Measurements from ENCODE around the gene GCN1.

Gene GCN1

DNA sequence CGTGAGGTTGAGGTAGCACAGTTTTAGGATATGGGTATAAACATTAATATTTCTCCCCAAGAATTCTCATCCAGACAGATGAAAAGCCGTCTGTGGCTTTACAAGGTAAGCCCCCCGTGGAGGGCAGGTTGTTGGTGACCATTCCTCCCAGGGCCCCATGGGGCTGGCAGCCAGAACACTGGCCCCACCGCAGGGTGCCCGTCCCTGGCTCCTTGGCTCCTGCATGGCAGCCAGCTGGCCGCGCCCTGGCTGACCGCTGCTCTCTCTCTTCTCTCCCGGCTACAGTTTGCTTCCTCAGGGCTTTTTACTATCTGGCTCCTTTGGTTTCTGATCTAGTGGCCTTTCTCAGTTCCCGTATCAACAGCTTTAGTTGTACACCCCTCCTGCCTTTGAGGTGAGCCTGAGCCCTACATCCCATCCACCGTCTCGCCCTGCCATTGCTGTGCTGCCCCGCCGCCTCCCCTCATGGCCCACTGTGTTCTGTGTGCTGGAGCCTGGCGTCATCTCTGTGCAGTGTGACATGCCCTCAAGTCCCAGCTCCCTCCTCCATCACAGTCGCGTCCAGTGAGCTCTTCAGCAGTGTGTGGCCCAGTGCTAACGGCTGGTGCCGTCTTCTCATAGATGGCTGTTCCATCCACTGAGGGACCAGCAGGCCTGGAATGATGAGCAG is 103.8 kb downstream of the GCN1 start:
- no peak overlapping the region for H2AFZ ChIP-seq (ENCODE audit: low read depth, low read length)
- DNase-seq, result no peak
- H3K79me1 ChIP-seq (replicated peaks; ENCODE audit: low read length, poor library complexity, severe bottlenecking), result peaks cover 11% of the 10 kb centered on the region
- H2BK12ac ChIP-seq (ENCODE audit: low read length in 2 of 2), result no peak overlapping the region
- no peaks in the 10 kb centered on the region for H3K9me3 ChIP-seq (ENCODE audit: control insufficient read depth, low read length)
- H3K27me3 ChIP-seq (ENCODE audit: control insufficient read depth in 1 of 2, insufficient read depth in 1 of 2, low read length in 2 of 2), result no peaks in the 10 kb centered on the region
- no peak overlapping the region for H3K4ac ChIP-seq (ENCODE audit: low read depth in 1 of 2, low read length in 2 of 2)
- no peak overlapping the region for H2BK5ac ChIP-seq (ENCODE audit: low read depth, low read length, poor library complexity, severe bottlenecking)
- H3K18ac ChIP-seq (ENCODE audit: low read depth in 1 of 2, low read length in 2 of 2), result no peak overlapping the region
- H3K36me3 ChIP-seq (ENCODE audit: control insufficient read depth in 1 of 2, insufficient read depth in 2 of 2, low read depth in 1 of 2, low read length in 2 of 2), result peaks cover 44 to 56% of the 10 kb centered on the region in 2 experiments
- no peak overlapping the region for H3K14ac ChIP-seq (ENCODE audit: low read length in 2 of 2)
- H3K27ac ChIP-seq (ENCODE audit: low read length, poor library complexity, severe bottlenecking), result no peak overlapping the region
- no peak overlapping the region for H3K23ac ChIP-seq (ENCODE audit: low read length in 2 of 2)
- H2BK15ac ChIP-seq (ENCODE audit: low read depth, poor library complexity, severe bottlenecking), result no peak overlapping the region
- H4K8ac ChIP-seq (ENCODE audit: low read length), result no peak overlapping the region
- H3K4me2 ChIP-seq (ENCODE audit: low read length, poor library complexity, severe bottlenecking), result no peak overlapping the region
- H3K9ac ChIP-seq (ENCODE audit: low read length), result no peak overlapping the region
- 93% methylated on average over 18 of the region's 19 CpGs for WGBS
- no peak overlapping the region for H3K4me3 ChIP-seq (ENCODE audit: insufficient read depth in 1 of 2, low read depth in 1 of 2, low read length in 2 of 2)
- peaks cover 27% of the 10 kb centered on the region for H3K4me1 ChIP-seq (ENCODE audit: control insufficient read depth, insufficient read depth, low read depth, low read length)
- no peak overlapping the region for H2AK5ac ChIP-seq (ENCODE audit: low read length, severe bottlenecking)
- H4K91ac ChIP-seq (ENCODE audit: low read length), result no peak overlapping the region
- no peak overlapping the region for H2BK120ac ChIP-seq (ENCODE audit: low read depth, low read length)

DNA sequence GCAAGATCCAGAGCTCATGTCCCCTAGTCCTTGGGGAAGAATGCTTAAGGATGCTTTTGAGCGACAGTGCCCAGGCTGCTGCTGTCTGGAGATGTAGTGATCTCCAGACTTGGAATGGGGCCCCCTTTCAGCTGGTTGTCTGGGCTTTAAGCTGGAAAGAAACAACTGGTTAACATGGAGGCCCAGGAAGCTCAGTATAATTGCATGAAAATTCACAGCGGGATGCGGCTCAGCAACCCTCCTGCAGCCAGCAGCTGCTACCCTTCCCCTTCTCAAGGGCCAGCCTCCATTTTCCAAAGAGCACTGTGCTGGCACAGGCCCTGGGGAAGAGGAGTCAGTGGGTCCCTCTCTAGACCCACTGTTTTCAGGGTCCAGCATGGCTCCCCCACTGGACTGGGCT is 104.3 kb downstream of the GCN1 start:
- Histone ChIP-seq H3K27ac (ENCODE audit: low read length, poor library complexity, severe bottlenecking) (no peak overlapping the region), H2BK12ac (ENCODE audit: low read length in 2 of 2) (no peak overlapping the region), H3K23ac (ENCODE audit: low read length in 2 of 2) (no peak overlapping the region), H2AFZ (ENCODE audit: low read depth, low read length) (no peak overlapping the region), H3K27me3 (ENCODE audit: control insufficient read depth in 1 of 2, insufficient read depth in 1 of 2, low read length in 2 of 2) (no peaks in the 10 kb centered on the region), H3K18ac (ENCODE audit: low read depth in 1 of 2, low read length in 2 of 2) (no peak overlapping the region), H3K4me2 (ENCODE audit: low read length, poor library complexity, severe bottlenecking) (no peak overlapping the region), H2BK120ac (ENCODE audit: low read depth, low read length) (no peak overlapping the region), H2BK5ac (ENCODE audit: low read depth, low read length, poor library complexity, severe bottlenecking) (no peak overlapping the region), H3K36me3 (ENCODE audit: control insufficient read depth in 1 of 2, insufficient read depth in 2 of 2, low read depth in 1 of 2, low read length in 2 of 2) (peaks cover 41 to 51% of the 10 kb centered on the region in 2 experiments), H3K14ac (ENCODE audit: low read length in 2 of 2) (no peak overlapping the region), H4K91ac (ENCODE audit: low read length) (no peak overlapping the region), H2BK15ac (ENCODE audit: low read depth, poor library complexity, severe bottlenecking) (no peak overlapping the region), H3K4ac (ENCODE audit: low read depth in 1 of 2, low read length in 2 of 2) (no peak overlapping the region), H4K8ac (ENCODE audit: low read length) (no peak overlapping the region), H3K9me3 (ENCODE audit: control insufficient read depth, low read length) (no peaks in the 10 kb centered on the region), H3K4me1 (ENCODE audit: control insufficient read depth, insufficient read depth, low read depth, low read length) (peaks cover 26% of the 10 kb centered on the region), H3K4me3 (ENCODE audit: insufficient read depth in 1 of 2, low read depth in 1 of 2, low read length in 2 of 2) (no peak overlapping the region), H3K9ac (ENCODE audit: low read length) (no peak overlapping the region), H2AK5ac (ENCODE audit: low read length, severe bottlenecking) (no peak overlapping the region), H3K79me1 (replicated peaks; ENCODE audit: low read length, poor library complexity, severe bottlenecking) (peaks cover 6% of the 10 kb centered on the region)
- 96% methylated on average over 3 of the region's 3 CpGs for WGBS
- no peak for DNase-seq

DNA sequence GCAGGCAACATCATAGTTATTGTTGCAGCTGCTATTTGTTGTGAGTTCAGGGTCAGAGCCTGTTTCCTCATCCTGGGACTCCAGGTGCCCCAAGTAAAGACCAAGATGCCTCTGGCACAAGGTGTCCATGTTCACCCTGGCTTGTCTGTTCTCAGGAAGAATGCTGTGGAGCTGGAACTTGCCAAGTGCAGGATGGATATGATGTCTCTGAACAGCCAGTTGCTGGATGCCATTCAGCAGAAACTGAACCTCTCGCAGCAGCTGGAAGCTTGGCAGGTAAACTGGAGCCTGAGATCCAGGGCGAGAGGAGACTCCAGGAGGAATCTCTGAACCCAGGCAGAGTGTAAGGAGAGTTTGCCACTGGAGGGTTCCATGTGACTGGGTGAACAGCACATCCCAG is 104.7 kb downstream of the GCN1 start:
- Histone ChIP-seq H3K23ac (ENCODE audit: low read length in 2 of 2) (no peak overlapping the region), H3K4me1 (ENCODE audit: control insufficient read depth, insufficient read depth, low read depth, low read length) (peaks cover 26% of the 10 kb centered on the region), H3K9me3 (ENCODE audit: control insufficient read depth, low read length) (no peaks in the 10 kb centered on the region), H3K27ac (ENCODE audit: low read length, poor library complexity, severe bottlenecking) (no peak overlapping the region), H2BK120ac (ENCODE audit: low read depth, low read length) (no peak overlapping the region), H3K27me3 (ENCODE audit: control insufficient read depth in 1 of 2, insufficient read depth in 1 of 2, low read length in 2 of 2) (no peaks in the 10 kb centered on the region), H4K91ac (ENCODE audit: low read length) (no peak overlapping the region), H4K8ac (ENCODE audit: low read length) (no peak overlapping the region), H3K9ac (ENCODE audit: low read length) (no peak overlapping the region), H3K14ac (ENCODE audit: low read length in 2 of 2) (no peak overlapping the region), H3K18ac (ENCODE audit: low read depth in 1 of 2, low read length in 2 of 2) (no peak overlapping the region), H3K4me2 (ENCODE audit: low read length, poor library complexity, severe bottlenecking) (no peak overlapping the region), H3K4me3 (ENCODE audit: insufficient read depth in 1 of 2, low read depth in 1 of 2, low read length in 2 of 2) (no peak overlapping the region), H2BK12ac (ENCODE audit: low read length in 2 of 2) (no peak overlapping the region), H2BK5ac (ENCODE audit: low read depth, low read length, poor library complexity, severe bottlenecking) (no peak overlapping the region), H3K79me1 (replicated peaks; ENCODE audit: low read length, poor library complexity, severe bottlenecking) (peaks cover 5% of the 10 kb centered on the region), H2AFZ (ENCODE audit: low read depth, low read length) (no peak overlapping the region), H3K36me3 (ENCODE audit: control insufficient read depth in 1 of 2, insufficient read depth in 2 of 2, low read depth in 1 of 2, low read length in 2 of 2) (peaks cover 40 to 47% of the 10 kb centered on the region in 2 experiments), H2AK5ac (ENCODE audit: low read length, severe bottlenecking) (no peak overlapping the region), H3K4ac (ENCODE audit: low read depth in 1 of 2, low read length in 2 of 2) (no peak overlapping the region), H2BK15ac (ENCODE audit: low read depth, poor library complexity, severe bottlenecking) (no peak overlapping the region)
- DNase-seq, result no peak
- 95% methylated on average over 2 of the region's 2 CpGs for whole genome bisulfite sequencing

DNA sequence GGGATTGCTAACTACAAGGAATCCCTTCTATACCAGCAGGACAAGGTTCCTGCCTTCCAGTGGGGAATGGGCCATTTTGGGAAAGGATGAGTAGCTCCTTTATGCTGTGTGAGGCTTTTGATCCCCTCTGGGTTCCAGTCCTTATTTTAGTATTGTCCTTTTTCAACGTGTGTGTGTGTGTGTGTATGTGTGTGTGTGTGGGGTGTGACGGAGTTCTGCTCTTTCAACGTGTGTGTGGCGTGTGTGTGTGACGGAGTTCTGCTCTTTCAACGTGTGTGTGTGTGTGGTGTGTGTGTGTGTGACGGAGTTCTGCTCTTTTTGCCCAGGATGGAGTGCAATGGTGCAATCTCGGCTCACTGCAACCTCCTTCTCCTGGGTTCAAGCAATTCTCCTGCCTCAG is 105.4 kb downstream of the GCN1 start:
- no peak overlapping the region for H2BK12ac ChIP-seq (ENCODE audit: low read length in 2 of 2)
- no peak overlapping the region for H4K8ac ChIP-seq (ENCODE audit: low read length)
- H3K18ac ChIP-seq (ENCODE audit: low read depth in 1 of 2, low read length in 2 of 2), result no peak overlapping the region
- H2AK5ac ChIP-seq (ENCODE audit: low read length, severe bottlenecking), result no peak overlapping the region
- H4K91ac ChIP-seq (ENCODE audit: low read length), result no peak overlapping the region
- WGBS, result 71% methylated on average over 6 of the region's 8 CpGs
- H3K23ac ChIP-seq (ENCODE audit: low read length in 2 of 2), result no peak overlapping the region
- H3K4ac ChIP-seq (ENCODE audit: low read depth in 1 of 2, low read length in 2 of 2), result no peak overlapping the region
- no peak overlapping the region for H3K9ac ChIP-seq (ENCODE audit: low read length)
- no peak overlapping the region for H2BK5ac ChIP-seq (ENCODE audit: low read depth, low read length, poor library complexity, severe bottlenecking)
- no peaks in the 10 kb centered on the region for H3K9me3 ChIP-seq (ENCODE audit: control insufficient read depth, low read length)
- H3K79me1 ChIP-seq (replicated peaks; ENCODE audit: low read length, poor library complexity, severe bottlenecking), result peaks cover 5% of the 10 kb centered on the region
- peaks cover 33 to 43% of the 10 kb centered on the region in 2 experiments for H3K36me3 ChIP-seq (ENCODE audit: control insufficient read depth in 1 of 2, insufficient read depth in 2 of 2, low read depth in 1 of 2, low read length in 2 of 2)
- no peak overlapping the region for H3K27ac ChIP-seq (ENCODE audit: low read length, poor library complexity, severe bottlenecking)
- DNase-seq, result no peak
- H3K27me3 ChIP-seq (ENCODE audit: control insufficient read depth in 1 of 2, insufficient read depth in 1 of 2, low read length in 2 of 2), result no peaks in the 10 kb centered on the region
- H2AFZ ChIP-seq (ENCODE audit: low read depth, low read length), result no peak overlapping the region
- H3K4me1 ChIP-seq (ENCODE audit: control insufficient read depth, insufficient read depth, low read depth, low read length), result peaks cover 20% of the 10 kb centered on the region
- H2BK15ac ChIP-seq (ENCODE audit: low read depth, poor library complexity, severe bottlenecking), result no peak overlapping the region
- H3K4me2 ChIP-seq (ENCODE audit: low read length, poor library complexity, severe bottlenecking), result no peak overlapping the region
- H2BK120ac ChIP-seq (ENCODE audit: low read depth, low read length), result no peak overlapping the region
- no peak overlapping the region for H3K14ac ChIP-seq (ENCODE audit: low read length in 2 of 2)
- no peak overlapping the region for H3K4me3 ChIP-seq (ENCODE audit: insufficient read depth in 1 of 2, low read depth in 1 of 2, low read length in 2 of 2)
